NCI-H69 (cell line): ENCODE measurements around the gene EXOC4.

Experiments
- DNase-seq: peaks from one replicate; lab custom pipeline; 2025; lab: John Stamatoyannopoulos, UW

EXOC4 gene

DNA sequence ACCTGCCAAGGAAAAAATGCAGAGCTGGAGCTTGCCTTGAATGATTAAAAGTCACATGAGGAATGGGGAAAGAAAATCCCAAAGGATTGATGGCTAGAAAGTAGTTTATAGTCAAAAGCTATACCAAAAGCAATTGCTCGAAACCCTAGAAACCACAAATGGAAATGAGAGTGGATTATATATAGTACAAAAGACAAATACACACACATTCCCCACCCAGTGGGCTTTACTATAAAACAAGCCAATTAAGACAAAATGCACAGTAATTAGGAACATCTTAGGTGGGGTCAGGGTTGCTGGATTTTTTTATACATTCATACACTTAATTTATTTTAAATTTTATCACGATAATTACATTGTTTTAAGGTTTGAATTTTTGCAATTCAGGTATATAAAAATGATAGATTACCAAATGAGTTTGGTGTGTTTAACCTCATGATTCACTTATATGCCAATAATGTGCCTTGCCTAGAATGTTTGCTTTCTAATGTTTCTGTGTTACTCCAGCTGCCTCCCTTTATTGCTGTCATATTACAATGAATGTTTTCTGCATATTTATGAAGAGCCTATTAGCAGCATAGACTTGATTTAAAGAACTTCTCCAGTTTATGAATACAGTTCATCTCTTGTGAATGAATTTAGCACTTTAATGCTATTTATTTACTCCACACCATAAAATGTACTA, 421.3 kb downstream of the EXOC4 start:
- DNase-seq, result peak; percentile 96

DNA sequence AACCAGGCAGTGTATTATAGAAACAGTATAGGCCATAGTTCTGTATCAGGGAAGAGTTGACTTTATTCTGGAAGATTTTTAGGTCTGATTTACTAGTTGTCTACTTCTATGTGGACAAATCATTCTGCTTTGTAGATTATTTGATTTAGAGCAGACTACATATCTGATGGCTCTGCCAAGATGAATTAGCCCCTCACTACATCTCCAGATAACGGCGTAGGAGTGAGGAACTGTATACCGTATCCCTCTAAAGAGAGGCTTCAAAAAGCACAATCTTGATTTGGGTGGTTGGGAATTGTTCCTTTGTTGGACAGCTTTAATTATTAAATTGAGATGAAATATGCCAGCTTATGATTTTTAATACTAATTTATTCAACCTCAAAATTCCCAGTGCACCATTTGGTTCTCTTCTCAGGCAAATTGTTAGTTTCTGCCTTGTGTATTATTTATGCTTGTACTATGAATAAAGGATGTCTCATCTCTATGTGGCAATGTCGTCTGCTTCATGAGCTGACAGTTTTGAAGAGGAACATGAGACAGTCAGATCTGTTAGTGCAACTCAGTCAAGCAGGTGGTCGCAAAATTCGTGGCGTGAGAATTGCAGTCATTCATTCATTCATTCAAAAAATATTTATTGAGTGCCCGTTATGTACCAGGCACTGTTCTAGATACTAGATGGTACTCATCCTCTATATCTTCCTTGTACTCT, 422.8 kb downstream of the EXOC4 start:
- peak; percentile 27 for DNase-seq

DNA sequence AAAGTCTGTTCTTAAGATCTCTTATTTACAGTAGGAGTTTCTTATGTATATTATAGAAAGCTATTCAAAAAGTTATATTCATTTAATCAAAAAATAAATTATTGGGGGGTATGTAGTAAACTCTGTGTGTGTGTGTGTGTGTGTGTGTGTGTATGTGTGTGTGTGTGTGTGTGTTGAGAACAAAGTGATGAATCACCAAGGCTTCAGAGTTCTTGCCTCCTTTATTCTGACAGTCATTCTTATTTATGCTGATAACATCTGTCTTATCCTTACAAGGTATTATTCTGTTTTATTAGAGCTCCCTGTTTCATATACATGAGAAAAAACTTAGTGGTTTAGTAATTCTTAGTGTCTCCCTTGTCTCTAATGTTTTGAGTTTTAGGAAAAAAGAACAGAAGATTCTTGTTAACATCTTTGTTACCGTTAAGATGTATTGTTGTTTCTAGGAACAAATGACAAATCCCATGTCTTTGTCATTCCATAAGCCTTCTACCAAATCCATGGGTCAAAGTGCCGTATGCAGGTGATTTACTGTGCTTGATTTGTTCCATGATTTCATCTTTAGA, 424.0 kb downstream of the EXOC4 start:
- DNase-seq, result peak; percentile 42

DNA sequence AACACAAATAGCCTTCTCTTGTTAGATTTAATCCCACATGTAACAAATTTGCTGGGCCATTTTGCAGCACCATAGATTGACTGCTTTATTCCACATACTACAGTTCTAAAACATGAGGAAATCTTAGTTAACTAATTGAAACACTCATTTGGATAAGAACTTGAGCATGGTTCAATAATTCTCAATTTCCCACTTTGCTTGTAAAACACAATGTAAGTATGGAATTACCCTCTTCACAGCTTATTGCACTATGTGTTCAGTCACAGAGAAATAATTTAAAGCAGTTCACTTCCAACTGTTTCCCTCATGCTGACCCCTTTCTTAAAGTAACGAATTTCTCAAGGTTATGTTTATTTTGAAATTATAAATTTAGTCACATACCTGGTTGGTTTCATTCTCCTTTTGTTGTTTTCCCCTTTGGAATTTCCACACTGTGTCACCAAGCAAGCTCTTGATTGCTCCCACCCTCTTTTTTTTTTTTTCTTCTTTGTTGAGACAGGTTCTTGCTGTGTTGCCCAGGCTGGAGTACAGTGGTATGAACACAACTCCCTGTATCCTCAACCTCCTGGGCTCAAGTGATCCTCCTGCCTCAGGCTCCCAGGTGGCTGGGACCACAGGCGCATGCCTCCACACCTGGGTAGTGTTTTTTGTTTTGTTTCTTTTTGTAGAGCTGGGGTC, 425.4 kb downstream of the EXOC4 start:
- peak; percentile 68 for DNase-seq

DNA sequence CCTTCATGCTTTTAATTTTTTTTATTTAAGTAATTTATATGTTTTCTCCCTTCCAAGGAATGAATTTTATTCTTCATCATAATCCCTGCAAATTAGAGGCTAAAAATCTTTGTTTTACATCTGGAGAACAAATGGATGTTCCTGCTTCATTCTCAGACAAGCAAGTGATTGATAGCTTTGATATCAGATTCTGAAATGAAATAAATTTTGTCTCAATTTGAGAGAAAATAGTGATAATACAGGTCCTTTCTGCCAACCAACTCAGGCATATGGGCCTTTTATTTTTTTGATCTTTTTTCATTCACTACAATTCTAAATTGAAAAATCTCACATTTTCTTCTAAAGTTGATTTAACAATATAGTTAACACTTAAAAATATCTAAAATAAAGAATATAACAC, 427.1 kb downstream of the EXOC4 start:
- no peak for DNase-seq

DNA sequence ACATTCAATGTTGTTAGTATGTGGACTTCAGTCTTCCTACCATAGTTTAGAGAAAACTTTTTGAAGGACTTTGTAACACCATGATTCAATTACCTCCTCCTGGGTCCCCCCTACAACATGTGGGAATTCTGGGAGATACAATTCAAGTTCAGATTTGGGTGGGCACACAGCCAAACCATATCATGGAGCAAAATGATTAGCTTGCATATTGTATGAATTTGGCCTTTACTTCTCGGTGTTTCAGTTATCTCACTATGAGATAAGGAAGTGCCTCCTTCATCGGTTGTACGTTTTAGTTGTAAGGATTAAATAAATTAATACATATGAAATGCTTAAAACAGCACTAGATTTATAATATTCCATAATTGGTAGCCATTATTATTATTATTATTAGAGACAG, 428.7 kb downstream of the EXOC4 start:
- DNase-seq, result no peak

DNA sequence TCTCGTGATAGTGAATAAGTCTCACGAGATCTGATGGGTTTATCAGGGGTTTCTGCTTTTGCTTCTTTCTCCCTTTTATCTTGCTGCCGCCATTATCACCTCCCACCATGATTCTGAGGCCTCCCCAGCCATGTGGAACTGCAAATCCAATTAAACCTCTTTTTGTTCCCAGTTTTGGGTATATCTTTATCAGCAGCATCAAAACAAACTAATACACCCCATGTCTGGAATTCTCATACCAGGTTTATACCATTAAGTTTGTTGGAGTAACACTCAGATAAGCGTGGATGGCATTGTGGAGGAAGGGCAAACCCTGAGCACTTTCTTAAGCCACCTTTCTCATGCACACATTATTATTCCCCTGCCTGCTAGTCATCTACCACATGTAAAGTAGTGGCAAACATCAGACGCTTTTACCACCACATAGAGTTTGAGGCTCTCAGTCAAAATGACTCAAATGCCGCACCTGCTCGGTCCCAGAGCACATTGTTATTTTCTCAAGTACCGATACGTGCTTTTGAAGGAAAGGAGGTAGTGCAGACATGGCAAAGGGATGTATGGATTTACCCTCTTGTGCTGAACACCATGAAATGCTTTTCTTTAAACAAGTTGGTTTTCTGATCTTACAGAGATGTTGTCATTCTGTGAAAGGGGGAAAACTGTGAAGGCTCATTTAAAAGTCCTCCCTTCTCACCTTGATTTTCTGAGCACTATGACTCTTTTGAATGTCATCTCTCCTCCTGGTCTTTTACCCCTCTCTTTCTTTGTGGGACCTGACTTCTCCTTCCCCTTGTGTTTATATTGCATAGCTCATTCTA, 429.7 kb downstream of the EXOC4 start:
- DNase-seq, result no peak

DNA sequence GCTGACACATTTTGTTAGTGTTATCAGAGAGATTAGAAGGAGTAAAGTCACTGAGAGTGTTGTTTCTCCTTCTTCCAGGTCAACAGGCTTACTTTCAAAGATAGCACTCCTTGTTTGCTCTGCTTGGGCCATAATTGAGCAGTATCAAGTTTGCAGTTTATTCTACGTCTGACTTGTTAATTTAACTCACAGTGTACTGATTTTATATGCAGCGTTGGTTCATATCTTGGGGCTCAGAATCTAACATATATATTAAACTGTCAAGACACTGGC, 430.2 kb downstream of the EXOC4 start:
- no peak for DNase-seq

DNA sequence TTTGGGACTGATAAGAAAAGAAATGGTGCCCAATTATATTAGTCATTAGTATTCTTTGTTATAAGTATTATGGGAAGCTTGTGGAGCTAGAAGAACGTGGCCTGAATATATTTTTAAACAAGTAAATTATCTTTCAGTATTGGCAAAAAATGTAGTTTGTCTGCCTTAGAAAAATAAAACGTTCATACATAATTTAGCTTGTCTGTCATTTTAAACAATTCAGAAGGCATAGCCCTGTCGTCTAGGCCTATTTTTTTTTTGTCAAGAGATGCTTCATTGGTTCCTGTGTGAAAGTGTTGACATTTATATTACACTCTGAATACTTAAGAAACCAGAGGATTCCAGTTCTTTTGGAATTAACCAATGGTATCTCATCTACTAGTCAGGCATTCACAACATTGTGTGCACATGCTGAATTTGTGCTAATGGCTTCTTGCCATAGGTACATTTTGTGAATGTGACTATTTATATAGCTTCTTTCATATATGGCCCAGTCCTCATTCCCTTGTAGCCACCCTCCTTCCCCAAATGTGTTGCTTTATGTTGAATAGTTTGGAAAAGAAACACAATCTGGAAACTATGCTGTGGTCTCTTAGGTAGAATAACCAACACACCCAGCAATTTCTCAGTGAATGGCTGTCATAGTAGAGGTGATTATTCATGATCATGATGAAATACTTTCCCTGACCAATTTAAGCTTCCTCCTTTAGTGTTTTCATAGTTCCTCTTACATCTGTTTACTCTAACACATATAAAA, 435.8 kb downstream of the EXOC4 start:
- DNase-seq, result peak; percentile 68

DNA sequence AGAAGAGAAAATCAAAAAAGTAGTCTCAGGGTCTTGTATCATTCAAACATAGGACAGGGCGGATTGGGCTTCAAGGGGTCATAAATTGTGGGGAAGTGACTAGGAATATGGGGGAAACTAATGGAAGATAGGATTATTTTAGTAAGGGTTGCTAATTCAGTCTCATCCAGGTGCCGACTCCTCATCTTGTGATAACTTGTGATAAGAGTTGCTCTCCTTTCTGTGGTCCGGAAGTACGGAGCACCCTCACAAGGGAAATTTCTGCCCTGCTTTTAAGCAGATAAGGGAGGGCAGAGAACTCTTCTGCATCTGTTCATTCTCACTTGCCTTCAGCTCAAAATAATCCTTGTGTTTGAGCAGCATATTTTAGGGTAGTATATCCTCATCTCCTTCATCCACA, 437.9 kb downstream of the EXOC4 start:
- DNase-seq, result no peak

DNA sequence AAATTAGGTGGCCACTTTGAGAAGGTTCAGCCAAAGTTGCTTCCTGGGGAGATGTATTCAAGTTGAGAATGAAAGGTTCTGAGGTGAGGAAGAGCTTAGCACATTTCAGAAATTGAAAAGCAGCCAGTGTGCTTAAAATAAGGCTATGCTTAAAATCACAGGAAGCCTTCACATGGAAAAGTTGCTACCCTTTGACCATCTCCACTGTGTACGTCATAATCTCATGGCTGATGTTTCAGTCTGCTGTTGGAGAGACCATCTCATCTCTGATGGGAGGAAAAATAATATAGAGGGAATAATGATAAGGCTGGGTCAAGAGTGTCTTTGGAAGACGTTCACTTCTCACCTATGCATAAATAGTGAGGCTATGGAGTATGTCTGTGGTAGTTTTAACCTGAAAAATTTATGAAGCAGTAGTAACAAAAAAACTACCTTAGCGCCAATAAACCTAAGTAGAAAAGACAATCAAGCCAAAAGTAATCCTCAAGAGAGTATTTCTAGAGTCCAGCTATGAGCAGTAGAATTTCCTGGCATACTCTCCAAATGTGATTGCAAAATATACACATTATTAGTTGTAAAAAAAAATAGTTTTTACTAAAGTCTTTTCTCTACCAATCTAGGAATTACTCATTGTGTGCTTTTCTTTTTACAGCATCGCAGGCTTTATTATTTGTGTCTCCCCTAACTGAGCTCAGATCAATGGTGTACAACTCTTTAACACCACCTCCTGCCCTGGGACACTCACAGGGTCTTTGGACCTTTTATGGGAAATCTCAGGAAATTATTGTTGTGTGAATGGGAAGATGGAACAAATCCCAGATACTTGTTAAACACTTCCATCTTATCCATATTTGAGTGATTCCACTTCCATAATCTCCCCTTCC, 439.1 kb downstream of the EXOC4 start:
- no peak for DNase-seq

DNA sequence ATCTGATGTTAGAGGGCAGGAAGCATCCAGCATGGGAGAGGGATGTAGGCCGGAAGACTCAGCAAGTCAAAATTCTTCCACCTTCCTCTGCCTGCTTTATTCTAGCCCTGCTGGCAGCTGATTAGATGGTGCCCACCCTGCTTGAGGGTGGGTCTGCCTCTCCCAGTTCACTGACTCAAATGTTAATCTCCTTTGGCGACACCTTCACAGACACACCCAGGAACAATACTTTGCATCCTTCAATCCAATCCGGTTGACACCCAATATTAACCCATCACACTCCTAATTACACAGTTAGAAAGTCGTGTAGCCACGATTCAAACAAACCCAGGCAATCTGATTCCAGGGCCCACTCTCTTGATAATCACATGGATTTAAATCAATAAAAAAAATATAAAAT, 440.4 kb downstream of the EXOC4 start:
- no peak for DNase-seq

DNA sequence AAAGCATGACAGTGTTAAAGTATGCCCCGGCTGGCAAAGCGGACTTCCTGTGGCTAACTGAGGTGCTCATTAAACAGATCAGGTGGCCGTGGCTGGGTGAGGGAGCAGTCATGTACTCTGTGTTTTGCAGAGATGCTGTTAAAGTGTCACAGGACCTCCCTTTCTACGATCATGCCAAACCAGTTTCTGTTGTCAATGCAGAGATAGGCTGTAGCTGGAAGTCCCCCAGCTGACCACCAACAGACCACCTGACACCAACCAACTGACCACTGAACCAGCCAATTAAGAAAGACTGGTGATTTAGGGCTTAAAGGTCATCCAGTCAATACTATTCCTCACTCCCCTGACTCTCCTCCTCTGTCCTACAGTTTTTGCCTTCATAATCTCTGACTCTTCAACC, 443.2 kb downstream of the EXOC4 start:
- DNase-seq, result peak; percentile 65

DNA sequence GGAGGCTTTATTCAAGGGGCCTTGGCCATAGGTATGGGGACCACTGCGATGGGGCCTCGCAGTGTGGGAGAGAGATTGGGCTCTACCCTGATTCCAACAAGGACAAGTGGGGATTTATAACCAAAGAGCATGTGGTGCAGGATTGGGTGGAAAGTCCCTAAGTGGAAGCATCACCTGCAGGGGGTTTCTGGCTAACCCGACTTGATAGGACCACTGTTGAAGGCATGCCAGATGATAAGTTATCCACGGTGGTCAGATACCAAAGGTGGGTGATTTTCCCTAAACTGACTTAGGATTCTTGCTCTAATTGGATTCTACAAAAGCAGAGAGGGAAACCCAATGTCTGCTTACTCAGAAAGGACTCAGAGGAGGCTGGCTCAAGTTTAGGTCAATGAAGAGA, 444.7 kb downstream of the EXOC4 start:
- DNase-seq, result no peak

DNA sequence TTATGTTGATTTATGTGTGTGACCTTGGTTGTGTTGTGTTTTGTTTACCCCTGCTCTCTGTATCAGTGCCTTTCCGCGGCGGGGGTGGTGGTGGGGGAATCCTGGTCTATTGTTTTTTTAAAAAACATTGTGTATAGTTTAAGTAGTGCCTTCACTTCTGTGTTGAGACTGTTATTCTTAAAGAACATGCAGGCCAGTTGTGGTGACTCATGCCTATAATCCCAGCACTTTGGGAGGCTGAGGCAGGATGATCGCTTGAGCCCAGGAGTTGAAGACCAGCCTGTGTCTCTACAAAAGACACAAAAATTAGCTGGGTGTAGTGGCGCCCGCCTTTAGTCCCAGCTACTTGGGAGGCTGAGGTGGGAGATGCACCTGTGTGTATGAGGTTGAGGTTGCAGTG, 445.2 kb downstream of the EXOC4 start:
- DNase-seq, result no peak

DNA sequence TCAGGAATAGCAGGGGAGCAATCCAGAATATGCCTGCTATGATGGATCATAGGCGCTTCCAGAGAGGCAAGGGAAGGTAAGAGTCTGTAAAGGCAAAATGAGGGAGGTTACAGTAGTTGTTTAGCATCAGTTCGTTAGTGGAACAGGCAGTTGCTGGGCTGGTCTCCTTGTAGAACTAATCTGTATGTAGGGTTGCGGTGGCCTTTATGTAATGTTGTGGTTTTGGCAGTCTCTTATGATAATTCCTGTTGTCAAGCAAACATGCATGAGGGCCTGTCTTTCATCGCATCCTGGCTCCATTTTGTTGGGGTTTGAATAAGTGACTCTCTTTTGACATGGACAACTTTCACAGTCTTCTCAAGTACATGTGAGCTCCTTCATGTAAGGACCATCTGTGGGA, 446.5 kb downstream of the EXOC4 start:
- DNase-seq, result no peak

DNA sequence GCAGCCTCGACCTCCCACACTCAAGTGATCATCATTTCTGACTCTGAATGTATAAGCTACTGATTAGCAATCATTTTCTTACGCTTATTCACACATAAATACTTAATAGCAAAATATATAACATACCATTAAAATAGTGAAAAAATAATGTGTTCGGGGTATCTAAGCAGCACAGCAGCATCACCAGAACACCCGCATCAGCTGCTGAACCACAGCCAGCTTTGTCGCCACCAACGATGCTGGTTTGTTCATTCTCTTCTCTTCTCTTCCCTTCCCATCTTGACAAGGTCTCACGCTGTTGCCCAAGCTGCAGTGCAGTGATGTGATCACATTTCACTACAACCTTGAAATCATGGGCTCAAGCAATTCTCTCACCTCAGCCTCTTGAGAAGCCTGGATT, 449.2 kb downstream of the EXOC4 start:
- peak; percentile 36 for DNase-seq

DNA sequence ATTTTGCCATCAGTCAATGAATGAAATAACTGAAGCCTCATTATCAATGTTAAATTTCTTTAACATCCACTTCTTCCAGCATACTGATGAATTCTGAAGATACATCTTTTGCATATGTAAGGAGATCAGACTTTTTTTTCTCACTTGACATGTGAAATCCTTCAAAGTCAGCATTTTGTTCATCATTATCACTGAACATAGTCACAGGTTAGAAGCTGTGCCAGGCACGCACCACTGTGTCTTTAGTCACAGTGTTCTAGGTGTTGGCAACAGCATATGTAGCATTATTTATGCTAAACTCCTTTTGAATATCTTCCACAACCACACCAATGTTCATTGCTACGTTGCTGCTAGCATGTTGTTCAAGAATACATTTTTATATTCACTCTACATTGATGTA, 450.1 kb downstream of the EXOC4 start:
- DNase-seq, result no peak

DNA sequence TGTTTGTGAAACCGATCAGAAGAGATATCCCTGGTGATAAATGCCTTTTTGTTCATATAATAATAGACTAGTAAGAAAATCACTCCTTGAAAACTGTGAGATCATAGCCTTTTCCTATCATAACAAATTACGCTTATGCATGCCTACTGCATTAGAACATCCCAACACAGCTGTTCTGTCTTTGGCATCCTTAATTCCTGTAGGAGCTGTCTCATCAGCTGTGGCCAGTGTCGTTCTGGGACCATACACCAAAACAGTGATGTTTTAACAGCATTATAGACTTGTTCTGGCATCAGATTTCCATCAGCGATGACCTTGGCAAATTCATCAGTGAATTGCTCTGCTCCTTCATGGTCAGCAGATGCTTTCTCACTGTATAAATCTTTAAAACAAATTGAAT, 450.7 kb downstream of the EXOC4 start:
- DNase-seq, result peak; percentile 12

DNA sequence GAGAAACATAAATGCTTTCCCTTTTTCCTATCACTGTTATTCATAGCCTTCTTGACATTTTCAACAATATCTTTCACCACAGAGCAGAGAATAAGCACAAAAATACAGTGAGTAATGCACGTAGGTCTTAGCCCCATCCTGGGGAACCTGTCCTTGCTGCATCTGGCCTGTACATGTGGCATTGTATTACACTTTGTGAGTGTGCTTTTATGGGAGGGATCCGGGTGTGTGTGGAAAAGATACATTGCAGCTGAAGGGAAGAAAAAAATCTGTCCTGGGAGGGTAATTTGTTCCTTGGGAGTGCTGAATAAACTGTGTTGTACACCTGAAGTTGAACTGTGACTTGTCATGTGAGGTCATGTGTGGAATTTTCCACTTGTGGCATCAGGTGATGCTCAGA, 451.6 kb downstream of the EXOC4 start:
- peak; percentile 32 for DNase-seq

DNA sequence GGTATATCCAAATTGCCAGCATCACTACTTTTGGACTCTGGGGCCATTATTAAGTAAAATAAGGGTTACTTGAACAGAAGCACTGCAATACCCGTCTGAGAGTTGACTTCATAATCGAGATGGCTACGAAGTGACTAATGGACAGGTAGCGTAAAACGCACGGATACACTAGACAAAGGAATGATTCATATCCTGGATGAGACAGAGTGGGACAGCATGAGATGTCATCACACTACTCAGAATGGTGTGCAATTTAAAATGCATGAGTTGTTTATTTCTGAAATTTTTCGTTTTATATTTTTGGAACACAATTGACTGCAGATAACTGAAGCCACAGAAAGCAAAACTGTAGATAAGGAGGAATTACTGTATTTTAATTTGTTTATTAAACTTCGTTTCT, 452.7 kb downstream of the EXOC4 start:
- peak; percentile 23 for DNase-seq
